Cardiac fibroblast (primary cell): ENCODE measurements around the gene ADAM10.

Experiments used
- DNase-seq, 2 donors: peaks; one replicate each; pipeline versions ENCODE4 v3.0.0 to v3.0.0-alpha.2; 2010; ENCODE audit warnings: low read depth in 2 of 2
- H3K4me3 ChIP-seq, 2 donors: replicated peaks in 1 of 2; 1 replicate in 1 of 2; 2 replicates in 1 of 2; pipeline ENCODE4 v1.5.1; 2011; ENCODE audit warnings: low read depth in 2 of 2, low read length in 2 of 2, mild to moderate bottlenecking in 2 of 2, moderate library complexity in 1 of 2
- CTCF ChIP-seq: IDR thresholded peaks from one replicate; pipeline ENCODE4 v1.5.1; 2011; ENCODE audit warnings: low read depth, mild to moderate bottlenecking, low read length, inconsistent platforms

Gene ADAM10

GRCh38 chr15:58671186-58671585 is 78.3 kb downstream of the ADAM10 start:
- no peak for TF ChIP-seq CTCF
- no peak for DNase-seq
- no peak overlapping the region for H3K4me3 ChIP-seq

DNA sequence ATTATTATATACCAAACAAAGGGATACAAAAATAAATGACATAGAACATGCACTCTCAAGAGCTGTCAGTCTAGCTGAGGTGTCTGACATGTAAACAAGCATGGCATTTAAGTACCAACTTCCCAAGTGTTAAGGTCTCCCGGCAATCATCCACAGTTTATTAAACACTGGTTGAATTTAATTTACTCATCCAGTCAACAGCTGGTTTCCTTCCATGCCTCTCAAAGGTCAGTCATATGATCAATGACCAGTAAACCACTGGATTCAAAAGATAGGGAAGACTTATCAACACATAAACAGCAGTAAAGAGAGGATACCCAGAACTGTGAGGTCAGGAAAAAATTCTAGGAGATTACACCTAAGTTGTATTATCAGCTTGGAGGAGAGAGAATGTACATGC is 80.4 kb downstream of the ADAM10 start:
- TF ChIP-seq CTCF, result no peak
- H3K4me3 ChIP-seq, result no peak overlapping the region
- peak in 1 of 2 donors; percentile 10 for DNase-seq

DNA sequence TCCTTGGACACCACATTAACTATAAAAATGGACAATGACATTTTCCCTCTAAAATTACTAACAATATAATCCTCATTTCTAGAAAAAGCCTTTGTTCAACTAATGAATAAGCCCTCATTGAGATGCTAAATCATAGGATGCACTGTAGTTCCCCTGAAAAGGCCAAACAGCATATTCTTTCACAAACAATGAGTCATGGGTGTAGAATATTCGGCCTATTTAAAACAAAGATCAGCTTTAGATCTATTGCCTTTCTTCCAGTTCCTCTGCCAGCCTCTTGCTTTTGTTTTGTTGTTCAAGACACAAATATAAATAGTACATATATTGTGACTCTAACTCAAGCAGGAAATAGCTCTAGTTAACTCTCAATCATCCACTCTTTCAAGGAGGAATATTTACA is 82.5 kb downstream of the ADAM10 start:
- no peak overlapping the region for H3K4me3 ChIP-seq
- DNase-seq, result peak; percentile 34 to 71
- TF ChIP-seq CTCF, result no peak

- TF ChIP-seq CTCF, result no peak
- no peak overlapping the region for H3K4me3 ChIP-seq
- no peak for DNase-seq
Observed at GRCh38 chr15:58665672-58666071, 83.8 kb downstream of the ADAM10 start.

GRCh38 chr15:58650102-58650501 is 99.4 kb downstream of the ADAM10 start:
- no peak overlapping the region for H3K4me3 ChIP-seq
- no peak for DNase-seq
- no peak for TF ChIP-seq CTCF

- DNase-seq, result no peak
- TF ChIP-seq CTCF, result no peak
- no peak overlapping the region for H3K4me3 ChIP-seq
Observed at GRCh38 chr15:58649175-58649574, 100.3 kb downstream of the ADAM10 start.

DNA sequence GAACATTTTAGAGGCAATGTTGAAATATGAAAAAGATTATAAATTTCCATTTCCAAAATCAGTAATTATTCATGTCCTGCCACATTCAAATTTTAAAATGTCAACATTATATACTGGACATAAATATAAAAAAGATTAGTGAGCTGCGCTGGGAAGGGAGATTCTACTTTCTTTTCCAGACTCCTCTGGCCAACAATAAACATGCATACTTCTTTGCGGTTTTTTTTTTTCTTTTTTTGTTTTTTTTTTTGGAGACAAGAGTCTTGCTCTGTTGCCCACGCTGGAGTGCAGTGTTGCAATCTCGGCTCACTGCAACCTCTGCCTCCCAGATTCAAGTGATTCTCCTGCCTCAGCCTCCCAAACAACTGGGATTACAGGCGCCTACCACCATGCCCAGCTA is 105.5 kb downstream of the ADAM10 start:
- H3K4me3 ChIP-seq, result no peak overlapping the region
- TF ChIP-seq CTCF, result no peak
- DNase-seq, result no peak
